Fibroblast of the aortic adventitia (primary cell): ENCODE measurements around the gene MCM5. TPM values are rescaled to one million over a fixed set of nuclear protein-coding genes. Genes with fewer than 3 reads are reported as not detected.
"Not testable (repeated sequence)": the region's sequence is repeated elsewhere in the genome, so short reads cannot be mapped to it uniquely, and the experiment has no call there.

Experiments used
- DNase-seq: peaks from one replicate; pipeline ENCODE4 v3.0.0-alpha.2; 2010; ENCODE audit warnings: low read depth
- H3K4me3 ChIP-seq: 2 replicates; pipeline ENCODE4 v1.5.1; 2011; ENCODE audit warnings: low read depth, mild to moderate bottlenecking, control low read depth, low read length, moderate library complexity
- CTCF ChIP-seq: IDR thresholded peaks from 2 replicates; pipeline ENCODE4 v1.5.1; 2011; ENCODE audit warnings: mild to moderate bottlenecking, low read length, control low read depth, inconsistent platforms; ENCODE audit not compliant: insufficient read depth
- total RNA-seq: library from RNA; depleted of rRNA; stranded (reverse); fragments of >200 nt; gene quantifications from 2 replicates; pipeline ENCODE4 v1.2.3, GENCODE V29; 2012; ENCODE audit warnings: low replicate concordance

Gene MCM5
- total RNA-seq, 1 donor, result 76.9 TPM

- no peak for TF ChIP-seq CTCF
Measured at GRCh38 chr22:35437049-35437448, 37.1 kb downstream of the MCM5 start.

GRCh38 chr22:35438673-35439364 lies 38.9 kb downstream of the MCM5 start:
- not testable (repeated sequence) for DNase-seq, H3K4me3 ChIP-seq

More at GRCh38 chr22:35437049-35437448, 37.1 kb downstream of the MCM5 start:
- DNase-seq, result no peak
- H3K4me3 ChIP-seq, result no peak overlapping the region

GRCh38 chr22:35439365-35439717 lies 39.4 kb downstream of the MCM5 start:
- H3K4me3 ChIP-seq, result no peak overlapping the region
- DNase-seq, result no peak
- TF ChIP-seq CTCF, result no peak

GRCh38 chr22:35440129-35440528 lies 40.2 kb downstream of the MCM5 start:
- DNase-seq, result no peak
- no peak overlapping the region for H3K4me3 ChIP-seq
- TF ChIP-seq CTCF, result no peak

- TF ChIP-seq CTCF, result no peak
- DNase-seq, result no peak
- H3K4me3 ChIP-seq, result no peak overlapping the region
Measured at GRCh38 chr22:35441489-35442100, 41.7 kb downstream of the MCM5 start.

- no peak for TF ChIP-seq CTCF
- DNase-seq, result no peak
- no peak overlapping the region for H3K4me3 ChIP-seq
Measured at GRCh38 chr22:35442471-35442870, 42.5 kb downstream of the MCM5 start.

- no peak overlapping the region for H3K4me3 ChIP-seq
- no peak for TF ChIP-seq CTCF
- no peak for DNase-seq
Measured at GRCh38 chr22:35443338-35443737, 43.4 kb downstream of the MCM5 start.
